Activated CD8-positive, alpha-beta T cell treated with anti-CD3 and anti-CD28 coated beads, Interleukin-2, amount 10 ng/mL, durations not matched to agents 7 days and 5 days (primary cell): Measurements from ENCODE around the gene PLAAT5. TPM values are rescaled to one million over a fixed set of nuclear protein-coding genes. Genes with fewer than 3 reads are reported as not detected.

Experiments
- ATAC-seq: fragments of 150-1000 bp; cut with Tn5 transposase; one replicate; pipeline ENCODE4 v1.10.0; 2021; ENCODE audit warnings: moderate library complexity
- CTCF ChIA-PET: fragments of 350-600 bp; sonication (Branson Sonifier 250); formaldehyde crosslinking; loops from one replicate; lab custom pipeline; 2021; ENCODE audit warnings: antibody characterized with exemption; lab: Charles Lee
- POLR2A ChIA-PET: fragments of 350-600 bp; sonication (Branson Sonifier 250); formaldehyde crosslinking; loops from one replicate; lab custom pipeline; 2021; ENCODE audit warnings: antibody characterized with exemption; lab: Charles Lee
- DNase-seq: peaks from one replicate; pipeline ENCODE4 v3.0.0-alpha.2; 2020
- H3K27ac Mint-ChIP-seq: one replicate; pipeline ENCODE4 v1.8.0; 2021; ENCODE audit warnings: mild to moderate bottlenecking, mixed read lengths
- H3K27me3 Mint-ChIP-seq: one replicate; pipeline ENCODE4 v1.8.0; 2021; ENCODE audit warnings: low read depth, mixed read lengths
- H3K36me3 Mint-ChIP-seq: one replicate; pipeline ENCODE4 v1.8.0; 2021; ENCODE audit warnings: low read depth, mixed read lengths
- H3K4me1 Mint-ChIP-seq: one replicate; pipeline ENCODE4 v1.8.0; 2021; ENCODE audit warnings: low read depth, mixed read lengths
- H3K4me3 Mint-ChIP-seq: one replicate; pipeline ENCODE4 v1.8.0; 2021; ENCODE audit warnings: mild to moderate bottlenecking, mixed read lengths
- H3K9me3 Mint-ChIP-seq: one replicate; pipeline ENCODE4 v1.8.0; 2022; ENCODE audit warnings: mixed read lengths; ENCODE audit not compliant: insufficient read depth
- total RNA-seq, 2 experiments: library from RNA; stranded (reverse); gene quantifications; one replicate each; pipeline ENCODE4 v1.2.3, GENCODE V29; 2021

PLAAT5 gene
- total RNA-seq, 2 experiments from 2014 or later = 0.11 to 0.68 TPM

GRCh38 chr11:63512816-63513215, 21.8 kb upstream of the PLAAT5 start:
- no peaks in the 10 kb centered on the region for H3K36me3 Mint-ChIP-seq
- H3K27me3 Mint-ChIP-seq = no peaks in the 10 kb centered on the region
- H3K27ac Mint-ChIP-seq = no peak overlapping the region
- no peaks in the 10 kb centered on the region for H3K4me1 Mint-ChIP-seq
- no peak overlapping the region for H3K4me3 Mint-ChIP-seq
- ChIA-PET CTCF (interaction anchor here (1.4 kb wide), 1 partner anchor 24 kb away, joined by 4 read pairs; the partner anchor contains the start of gene PLAAT4), POLR2A (no interaction called here)
- DNase-seq = no peak
- H3K9me3 Mint-ChIP-seq = no peaks in the 10 kb centered on the region
- no peak for ATAC-seq

GRCh38 chr11:63511048-63511748, 20.2 kb upstream of the PLAAT5 start:
- no peak overlapping the region for H3K4me3 Mint-ChIP-seq
- ChIA-PET POLR2A (no interaction called here), CTCF (interaction anchor here (0.7 to 5.2 kb wide), 3 partner anchors 32 to 207 kb away, joined by 3 to 23 read pairs (median 3); no protein-coding TSS in a partner anchor)
- no peaks in the 10 kb centered on the region for H3K27me3 Mint-ChIP-seq
- H3K27ac Mint-ChIP-seq = no peak overlapping the region
- H3K36me3 Mint-ChIP-seq = no peaks in the 10 kb centered on the region
- ATAC-seq (no peak), DNase-seq (no peak)
- peaks cover 5% of the 10 kb centered on the region for H3K4me1 Mint-ChIP-seq
- no peaks in the 10 kb centered on the region for H3K9me3 Mint-ChIP-seq

- ATAC-seq = no peak
- no peaks in the 10 kb centered on the region for H3K27me3 Mint-ChIP-seq
- no peak for DNase-seq
- POLR2A ChIA-PET = no interaction called here
- no peaks in the 10 kb centered on the region for H3K36me3 Mint-ChIP-seq
- CTCF ChIA-PET = interaction anchor here (1.1 to 5.2 kb wide), 2 partner anchors 32 to 207 kb away, joined by 3 to 23 read pairs; no protein-coding TSS in a partner anchor
- no peak overlapping the region for H3K27ac Mint-ChIP-seq
- H3K4me1 Mint-ChIP-seq = peaks cover 10% of the 10 kb centered on the region
- no peak overlapping the region for H3K4me3 Mint-ChIP-seq
- no peaks in the 10 kb centered on the region for H3K9me3 Mint-ChIP-seq
These were observed 19.5 kb upstream of the PLAAT5 start for GRCh38 chr11:63510360-63511047.

DNA sequence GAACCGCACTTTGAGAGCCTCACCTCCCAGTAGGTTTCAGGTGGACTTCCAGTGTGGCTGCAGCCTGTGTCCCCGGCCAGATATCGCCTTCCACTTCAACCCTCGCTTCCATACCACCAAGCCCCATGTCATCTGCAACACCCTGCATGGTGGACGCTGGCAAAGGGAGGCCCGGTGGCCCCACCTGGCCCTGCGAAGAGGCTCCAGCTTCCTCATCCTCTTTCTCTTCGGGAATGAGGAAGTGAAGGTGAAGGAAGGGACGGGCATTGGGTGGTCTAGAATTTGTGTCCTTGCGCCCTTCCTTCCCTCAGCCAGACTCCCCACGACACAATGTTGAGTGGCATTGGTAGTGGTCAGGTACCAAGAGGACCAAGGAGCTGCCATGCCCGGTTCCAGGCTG, 17.8 kb upstream of the PLAAT5 start:
- H3K27me3 Mint-ChIP-seq = no peaks in the 10 kb centered on the region
- H3K36me3 Mint-ChIP-seq = no peaks in the 10 kb centered on the region
- ChIA-PET CTCF (interaction anchor here (0.6 to 5.2 kb wide), 3 partner anchors 18 to 131 kb away, joined by 3 to 23 read pairs (median 4); partner anchors contain the start of gene PLAAT5), POLR2A (interaction anchor here (0.9 kb wide), 1 partner anchor 38 kb away, joined by 3 read pairs; no protein-coding TSS in a partner anchor)
- H3K4me3 Mint-ChIP-seq = no peak overlapping the region
- no peaks in the 10 kb centered on the region for H3K9me3 Mint-ChIP-seq
- DNase-seq = no peak
- no peak overlapping the region for H3K27ac Mint-ChIP-seq
- H3K4me1 Mint-ChIP-seq = peaks cover 11% of the 10 kb centered on the region
- no peak for ATAC-seq

- ChIA-PET CTCF (interaction anchor here (0.6 to 5.2 kb wide), 4 partner anchors 12 to 132 kb away, joined by 3 to 23 read pairs (median 5); partner anchors contain the start of gene PLAAT5), POLR2A (interaction anchor here (0.9 kb wide), 1 partner anchor 39 kb away, joined by 3 read pairs; no protein-coding TSS in a partner anchor)
- H3K4me1 Mint-ChIP-seq = peaks cover 14% of the 10 kb centered on the region
- H3K36me3 Mint-ChIP-seq = no peaks in the 10 kb centered on the region
- no peak for ATAC-seq
- peak; percentile 34 for DNase-seq
- no peaks in the 10 kb centered on the region for H3K9me3 Mint-ChIP-seq
- H3K27ac Mint-ChIP-seq = no peak overlapping the region
- H3K4me3 Mint-ChIP-seq = no peak overlapping the region
- no peaks in the 10 kb centered on the region for H3K27me3 Mint-ChIP-seq
These were observed 17.0 kb upstream of the PLAAT5 start for GRCh38 chr11:63508009-63508408.

GRCh38 chr11:63507511-63507910, 16.5 kb upstream of the PLAAT5 start:
- Mint-ChIP-seq H3K27me3 (no peaks in the 10 kb centered on the region), H3K4me1 (peaks cover 19% of the 10 kb centered on the region), H3K27ac (no peak overlapping the region), H3K36me3 (no peaks in the 10 kb centered on the region), H3K9me3 (no peaks in the 10 kb centered on the region), H3K4me3 (no peak overlapping the region)
- DNase-seq (no peak), ATAC-seq (no peak)
- ChIA-PET CTCF (interaction anchor here (1.1 to 5.2 kb wide), 3 partner anchors 13 to 29 kb away, joined by 4 to 23 read pairs (median 6); partner anchors contain the start of gene PLAAT5), POLR2A (interaction anchor here (0.9 kb wide), 1 partner anchor 39 kb away, joined by 3 read pairs; no protein-coding TSS in a partner anchor)

GRCh38 chr11:63506876-63507275, 15.9 kb upstream of the PLAAT5 start:
- no peak for DNase-seq
- POLR2A ChIA-PET = interaction anchor here (0.6 to 1.2 kb wide), 2 partner anchors 20 to 30 kb away, joined by 3 to 4 read pairs; partner anchors contain the start of gene PLAAT4
- peaks cover 26% of the 10 kb centered on the region for H3K4me1 Mint-ChIP-seq
- ATAC-seq = no peak
- H3K27ac Mint-ChIP-seq = no peak overlapping the region
- no peaks in the 10 kb centered on the region for H3K9me3 Mint-ChIP-seq
- no peak overlapping the region for H3K4me3 Mint-ChIP-seq
- CTCF ChIA-PET = interaction anchor here (1.1 to 1.3 kb wide), 2 partner anchors 13 to 28 kb away, joined by 6 to 7 read pairs; no protein-coding TSS in a partner anchor
- peaks cover 2% of the 10 kb centered on the region for H3K36me3 Mint-ChIP-seq
- no peaks in the 10 kb centered on the region for H3K27me3 Mint-ChIP-seq

- Mint-ChIP-seq H3K4me3 (no peak within 1 kb of the TSS), H3K27ac (no peak within 1 kb of the TSS), H3K9me3 (no peaks in the 10 kb centered on the region), H3K4me1 (peaks cover 27% of the 10 kb centered on the region), H3K27me3 (no peaks in the 10 kb centered on the region), H3K36me3 (peaks cover 2% of the 10 kb centered on the region)
- CTCF ChIA-PET = interaction anchor here (1.3 kb wide), 1 partner anchor 27 kb away, joined by 7 read pairs; no protein-coding TSS in a partner anchor
- POLR2A ChIA-PET = interaction anchor here (0.6 to 1.2 kb wide), 2 partner anchors 21 to 31 kb away, joined by 3 to 4 read pairs; partner anchors contain the start of gene PLAAT4
- no peak for DNase-seq
- no peak for ATAC-seq
These were observed 15.0 kb upstream of the PLAAT5 start, which contains the start of gene LGALS12 for GRCh38 chr11:63505857-63506528. TSS of gene LGALS12 (plus strand) at chr11:63506084. CDS start at chr11:63506459, 375 bp downstream.

- peaks cover 8% of the 10 kb centered on the region for H3K36me3 Mint-ChIP-seq
- H3K27me3 Mint-ChIP-seq = no peaks in the 10 kb centered on the region
- DNase-seq (no peak), ATAC-seq (no peak)
- CTCF ChIA-PET = interaction anchor here (1.0 to 1.2 kb wide), 3 partner anchors 26 to 131 kb away, joined by 3 to 4 read pairs (median 3); no protein-coding TSS in a partner anchor
- POLR2A ChIA-PET = no interaction called here
- H3K4me3 Mint-ChIP-seq = no peak overlapping the region
- peaks cover 27% of the 10 kb centered on the region for H3K4me1 Mint-ChIP-seq
- no peak overlapping the region for H3K27ac Mint-ChIP-seq
- peaks cover 9% of the 10 kb centered on the region for H3K9me3 Mint-ChIP-seq
These were observed 14.1 kb upstream of the PLAAT5 start for GRCh38 chr11:63504933-63505586.

DNA sequence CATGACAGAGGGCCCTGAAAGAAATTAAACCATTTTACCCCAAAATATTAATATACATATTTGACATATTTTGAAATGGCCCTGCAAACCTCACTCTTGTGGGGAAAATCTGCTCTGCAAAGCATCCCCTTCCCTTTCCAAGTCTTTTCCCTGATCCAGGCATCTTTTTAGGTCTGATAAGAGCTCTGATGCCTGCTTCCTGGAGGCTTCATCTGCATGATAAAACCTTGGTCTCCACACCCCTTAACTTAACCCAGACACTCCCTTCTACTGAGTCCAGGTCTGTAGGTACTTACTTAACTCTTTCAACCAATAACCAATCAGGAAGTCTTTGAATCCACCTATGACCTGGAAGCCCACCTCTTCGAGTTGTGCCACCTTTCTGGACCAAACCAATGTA, 13.1 kb upstream of the PLAAT5 start:
- Mint-ChIP-seq H3K4me3 (no peak overlapping the region), H3K9me3 (peaks cover 18% of the 10 kb centered on the region)
- POLR2A ChIA-PET = no interaction called here

More for the DNA sequence above, 13.1 kb upstream of the PLAAT5 start:
- Mint-ChIP-seq H3K36me3 (peaks cover 8% of the 10 kb centered on the region), H3K27ac (no peak overlapping the region), H3K4me1 (peaks cover 27% of the 10 kb centered on the region), H3K27me3 (peaks cover 2% of the 10 kb centered on the region)
- DNase-seq = no peak
- CTCF ChIA-PET = interaction anchor here (1.0 to 1.2 kb wide), 3 partner anchors 25 to 132 kb away, joined by 3 to 4 read pairs (median 3); no protein-coding TSS in a partner anchor
- no peak for ATAC-seq
